ENCODE data around the gene TLE3.

Gene TLE3

DNA sequence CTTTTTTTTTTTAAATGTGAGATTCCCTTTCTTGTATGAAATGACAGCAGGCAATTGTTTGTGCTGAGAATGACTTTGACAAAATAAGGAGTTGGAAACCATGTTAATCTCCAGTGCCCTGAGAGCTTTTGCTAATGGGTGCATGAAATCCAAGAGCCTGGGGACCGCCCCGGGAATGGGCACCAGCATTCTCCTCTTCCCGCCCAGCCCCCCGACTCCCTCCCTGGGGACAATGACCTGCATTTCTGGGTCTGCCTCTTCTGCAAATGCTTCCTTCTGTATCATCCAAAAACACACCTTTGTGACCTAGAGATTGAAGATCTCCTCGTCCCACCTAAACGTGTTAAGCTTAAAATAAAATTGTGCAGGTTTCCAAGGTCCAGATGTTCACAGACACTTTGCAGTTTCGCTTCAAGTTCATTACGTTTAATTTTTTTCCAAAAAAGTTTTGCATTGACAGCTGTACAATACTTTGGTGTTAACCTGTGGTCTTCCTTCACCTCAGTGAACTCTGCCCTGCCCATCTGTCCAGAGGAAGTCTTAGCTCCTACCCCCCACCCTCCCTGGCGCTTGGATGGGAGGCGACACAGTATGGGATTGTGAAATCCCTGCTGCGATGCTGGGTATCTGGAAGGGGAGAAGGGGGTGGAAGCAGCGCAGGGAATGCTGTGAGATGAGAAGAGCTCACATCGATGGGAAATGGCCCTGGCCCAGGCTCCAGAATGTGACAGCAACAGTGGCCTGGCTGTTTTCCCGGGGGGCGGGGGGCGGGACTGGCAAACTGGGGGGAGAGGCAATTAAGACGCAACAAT lies 50.1 kb downstream of the TLE3 start:
- DNase-seq = peak; percentile 8

- no peak for DNase-seq
Measured at GRCh38 chr15:70046679-70047369, 50.9 kb downstream of the TLE3 start.

GRCh38 chr15:70045045-70045444 lies 52.7 kb downstream of the TLE3 start:
- no peak for DNase-seq

GRCh38 chr15:70044168-70044567 lies 53.5 kb downstream of the TLE3 start:
- no peak for DNase-seq

- DNase-seq = no peak
Measured at GRCh38 chr15:70043590-70043989, 54.1 kb downstream of the TLE3 start.

- no peak for DNase-seq
Measured at GRCh38 chr15:70042553-70043214, 55.0 kb downstream of the TLE3 start.

DNA sequence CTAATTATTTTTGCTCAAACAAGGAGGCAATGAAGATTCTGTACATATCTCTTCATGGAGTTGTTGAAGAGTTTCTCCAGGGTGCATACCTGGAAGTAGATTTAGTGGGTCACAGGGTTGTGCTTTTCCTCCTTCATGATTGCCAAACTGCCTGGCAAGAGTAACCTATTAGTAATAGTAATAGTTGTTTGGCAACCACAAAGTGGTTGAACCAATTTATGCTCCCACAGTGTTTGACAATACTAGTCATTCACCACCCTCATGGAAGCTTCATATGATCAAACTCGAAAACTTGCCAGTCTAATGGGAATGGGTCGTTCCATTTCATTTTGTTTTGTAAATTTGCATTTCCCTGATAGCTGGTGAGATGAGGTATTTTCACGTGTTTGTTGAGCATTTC lies 57.8 kb downstream of the TLE3 start:
- DNase-seq = no peak

DNA sequence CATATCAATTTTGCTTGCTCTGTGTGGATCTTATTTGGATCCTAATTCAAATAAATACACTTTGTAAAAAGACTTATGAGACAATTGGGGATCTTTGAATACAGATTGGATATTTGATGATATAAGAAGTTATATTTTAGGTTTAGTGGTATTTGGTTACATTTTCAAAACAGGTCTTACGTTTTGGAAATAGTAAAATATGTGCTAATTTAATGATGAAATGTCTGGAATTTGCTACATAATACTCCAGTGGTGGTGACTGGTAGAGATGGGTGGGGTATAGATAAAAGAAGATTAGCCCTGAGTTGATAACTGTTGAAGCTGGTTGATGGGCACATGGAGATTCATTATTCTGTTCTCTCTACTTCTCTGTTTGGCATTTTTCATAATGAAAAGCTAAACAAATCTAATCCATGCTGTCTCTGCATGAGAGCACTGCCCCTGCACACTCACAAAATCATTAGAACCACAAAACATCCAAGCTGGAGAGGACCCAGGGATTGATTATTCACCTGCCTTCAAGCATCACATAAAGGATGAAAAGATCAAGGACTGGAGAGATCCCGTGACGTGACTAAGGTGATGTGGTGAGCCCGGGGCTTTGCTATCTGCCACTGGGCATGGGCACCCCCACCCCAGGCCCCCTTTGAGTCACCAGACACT lies 58.9 kb downstream of the TLE3 start:
- DNase-seq = no peak

DNA sequence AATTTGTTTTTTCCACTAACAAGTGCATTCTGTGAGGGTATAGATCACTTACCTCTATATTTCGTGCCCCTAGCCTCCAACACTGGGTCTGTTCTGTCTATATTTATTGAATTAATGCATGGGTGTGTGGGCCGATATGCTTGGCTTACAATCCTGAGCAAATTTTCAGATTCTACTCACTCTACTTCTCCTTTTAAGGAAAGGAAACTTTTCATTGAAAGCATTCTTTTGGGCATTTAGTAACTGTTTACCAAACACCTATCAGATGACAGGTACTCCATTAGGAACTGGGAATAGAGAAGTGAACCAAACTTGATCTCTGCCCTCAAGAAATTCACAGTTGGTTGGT lies 60.5 kb downstream of the TLE3 start:
- DNase-seq = no peak

- DNase-seq = no peak
Measured at GRCh38 chr15:70036585-70037291, 61.0 kb downstream of the TLE3 start.

DNA sequence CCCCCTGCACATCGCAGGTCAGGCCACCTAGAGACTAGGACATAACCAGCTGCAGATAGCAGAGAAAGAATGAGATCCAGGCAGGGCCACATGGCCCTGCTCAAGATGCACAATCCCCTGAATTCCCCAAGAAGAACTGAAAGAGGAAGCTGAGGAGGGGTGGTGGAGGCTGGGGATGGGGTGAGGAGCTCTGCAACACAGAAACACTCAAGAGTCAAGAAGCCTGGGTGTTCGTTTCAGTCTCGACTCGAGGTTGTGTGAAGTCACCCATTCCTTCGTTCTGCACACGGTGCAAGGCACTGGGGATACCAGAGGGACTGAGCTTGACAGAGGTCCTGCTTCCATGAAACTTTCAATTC lies 62.0 kb downstream of the TLE3 start:
- no peak for DNase-seq

DNA sequence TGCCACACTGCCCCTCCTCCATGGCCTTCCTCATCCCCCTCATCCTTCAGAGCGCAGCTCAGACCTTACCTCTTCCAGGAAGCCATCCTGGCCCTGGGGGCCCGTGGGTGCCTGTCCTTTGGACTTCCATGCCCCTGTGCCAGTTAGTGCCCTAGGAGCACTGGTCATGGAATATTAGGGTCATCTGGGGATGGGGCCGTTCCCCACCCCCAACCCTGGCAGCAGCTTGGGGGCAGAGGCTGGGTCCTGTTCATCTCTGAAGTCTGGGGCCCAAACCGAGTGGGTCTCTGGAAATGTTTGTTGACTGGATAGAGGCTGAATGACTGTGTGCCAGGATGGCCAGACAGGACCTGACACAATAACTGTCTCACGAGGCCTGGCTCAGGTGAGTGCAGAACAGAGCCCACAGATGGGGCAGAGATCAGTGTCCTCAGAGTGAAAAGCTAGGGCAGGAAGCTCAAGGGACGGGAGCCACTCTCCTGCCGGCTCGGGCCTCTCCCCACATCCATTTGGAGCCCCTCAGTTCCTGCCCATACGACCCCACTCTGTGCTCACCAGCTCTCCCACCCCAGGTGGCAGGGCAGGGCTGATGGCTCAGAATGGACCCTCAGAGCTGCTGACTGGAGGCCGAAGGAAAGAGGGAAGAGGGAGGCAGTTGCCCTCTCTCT lies 62.5 kb downstream of the TLE3 start:
- no peak for DNase-seq

- DNase-seq = no peak
Measured at GRCh38 chr15:70034596-70034995, 63.1 kb downstream of the TLE3 start.

GRCh38 chr15:70034141-70034540 lies 63.6 kb downstream of the TLE3 start:
- DNase-seq = no peak

DNA sequence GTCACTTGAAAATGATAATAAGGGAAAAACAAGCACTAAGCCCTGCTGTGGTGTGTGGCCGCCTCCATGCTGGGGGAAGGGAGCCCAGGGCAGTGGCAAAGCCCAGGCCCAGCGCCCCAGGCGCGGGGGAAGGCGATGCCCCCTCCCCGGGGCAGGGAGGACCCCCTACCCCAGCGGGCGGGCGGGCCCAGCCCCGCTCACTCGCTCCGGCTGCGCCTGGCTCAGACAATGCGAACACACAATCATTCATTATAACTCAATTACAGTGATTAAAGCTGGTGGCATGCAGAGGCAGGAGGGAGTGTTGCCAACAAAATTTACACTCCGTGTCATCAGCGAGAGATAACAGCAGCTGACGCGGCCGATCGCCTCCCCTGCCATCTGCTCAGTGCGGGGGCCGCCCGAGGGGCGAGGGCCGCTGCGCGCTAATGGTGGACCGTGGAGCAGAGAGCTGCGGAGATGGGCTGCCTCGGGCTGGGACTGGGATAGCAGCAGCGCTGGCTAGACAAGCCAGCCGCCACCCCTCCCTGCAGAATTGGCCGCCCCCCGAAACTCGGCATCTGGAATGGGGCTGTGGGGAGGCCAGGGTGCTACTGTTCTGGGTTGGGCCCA lies 64.1 kb downstream of the TLE3 start:
- DNase-seq = no peak

GRCh38 chr15:70033109-70033508 lies 64.6 kb downstream of the TLE3 start:
- DNase-seq = no peak

- DNase-seq = no peak
Measured at GRCh38 chr15:70032509-70032908, 65.2 kb downstream of the TLE3 start.

- DNase-seq = no peak
Measured at GRCh38 chr15:70031713-70032112, 66.0 kb downstream of the TLE3 start.

GRCh38 chr15:70031261-70031660 lies 66.5 kb downstream of the TLE3 start:
- no peak for DNase-seq

DNA sequence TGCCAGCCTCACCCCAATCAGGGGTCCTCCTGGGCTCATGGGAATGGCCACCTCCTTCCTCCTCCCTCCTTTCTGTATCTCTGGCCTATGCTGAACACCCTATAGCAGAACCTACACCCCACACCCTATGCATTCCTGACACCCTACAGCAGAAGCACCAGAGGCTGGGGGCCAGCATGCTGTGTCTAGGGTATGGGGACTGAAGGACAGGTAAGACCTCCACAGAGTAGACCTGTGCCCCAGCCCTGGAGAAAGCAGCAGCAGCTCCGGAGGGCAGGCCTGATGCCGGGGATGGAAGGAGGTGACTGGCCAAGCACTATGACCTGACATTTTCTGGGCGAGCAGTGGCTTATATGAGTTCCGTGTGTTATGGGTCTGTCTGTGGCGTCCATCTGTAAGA lies 66.9 kb downstream of the TLE3 start:
- DNase-seq = no peak

GRCh38 chr15:70029297-70029701 lies 68.4 kb downstream of the TLE3 start:
- DNase-seq = no peak

DNA sequence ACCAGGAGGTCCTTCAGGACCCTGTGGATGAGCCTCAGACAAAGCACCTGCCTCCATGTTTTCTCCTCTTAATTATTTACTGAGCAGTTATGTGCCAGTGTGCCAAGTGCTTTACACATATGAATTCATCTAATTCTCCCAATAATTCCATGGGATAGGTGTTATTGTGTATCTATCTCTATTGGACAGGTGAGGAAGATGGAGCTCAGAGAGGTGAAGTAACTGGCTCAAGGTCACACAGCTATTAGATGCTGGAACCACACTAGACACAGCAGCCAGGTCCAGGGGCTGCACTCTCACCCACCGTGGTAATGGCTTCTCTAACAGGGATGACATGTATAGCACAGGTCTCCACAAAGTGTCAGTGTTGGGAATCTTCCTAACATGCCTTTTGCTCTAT lies 70.2 kb downstream of the TLE3 start:
- DNase-seq = no peak

Data from CD4-positive, alpha-beta T cell treated with Interleukin-17A for 4 hours (primary cell).